ENCODE measurements around the gene MCC.

MCC gene

DNA sequence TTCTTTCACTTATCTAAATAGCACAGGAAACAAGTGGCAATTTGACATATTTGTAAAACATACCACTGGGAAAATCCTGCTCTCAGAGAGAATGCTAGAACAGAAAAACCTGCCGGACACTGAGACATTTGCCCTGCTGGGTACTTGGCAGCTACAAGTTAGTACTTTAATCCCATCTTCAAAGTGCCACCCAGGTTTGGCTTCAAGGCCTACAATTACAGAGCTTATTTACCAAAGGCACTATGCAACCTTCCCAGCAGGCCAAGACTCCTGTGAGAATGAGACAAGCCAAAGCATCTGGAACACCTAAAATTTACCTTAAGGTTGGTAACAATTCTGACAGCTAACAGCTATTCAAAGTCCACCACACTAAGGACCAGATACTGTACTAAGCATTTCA lies 131.8 kb downstream of the MCC start:
- no peak overlapping the region for H3K27ac ChIP-seq
- TF ChIP-seq ZFX (IDR thresholded peaks at IDR 0.05; ENCODE audit: borderline replicate concordance) = no peak
- TF ChIP-seq, protein P1, sequence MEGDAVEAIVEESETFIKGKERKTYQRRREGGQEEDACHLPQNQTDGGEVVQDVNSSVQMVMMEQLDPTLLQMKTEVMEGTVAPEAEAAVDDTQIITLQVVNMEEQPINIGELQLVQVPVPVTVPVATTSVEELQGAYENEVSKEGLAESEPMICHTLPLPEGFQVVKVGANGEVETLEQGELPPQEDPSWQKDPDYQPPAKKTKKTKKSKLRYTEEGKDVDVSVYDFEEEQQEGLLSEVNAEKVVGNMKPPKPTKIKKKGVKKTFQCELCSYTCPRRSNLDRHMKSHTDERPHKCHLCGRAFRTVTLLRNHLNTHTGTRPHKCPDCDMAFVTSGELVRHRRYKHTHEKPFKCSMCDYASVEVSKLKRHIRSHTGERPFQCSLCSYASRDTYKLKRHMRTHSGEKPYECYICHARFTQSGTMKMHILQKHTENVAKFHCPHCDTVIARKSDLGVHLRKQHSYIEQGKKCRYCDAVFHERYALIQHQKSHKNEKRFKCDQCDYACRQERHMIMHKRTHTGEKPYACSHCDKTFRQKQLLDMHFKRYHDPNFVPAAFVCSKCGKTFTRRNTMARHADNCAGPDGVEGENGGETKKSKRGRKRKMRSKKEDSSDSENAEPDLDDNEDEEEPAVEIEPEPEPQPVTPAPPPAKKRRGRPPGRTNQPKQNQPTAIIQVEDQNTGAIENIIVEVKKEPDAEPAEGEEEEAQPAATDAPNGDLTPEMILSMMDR (IDR thresholded peaks at IDR 0.05) = no peak

DNA sequence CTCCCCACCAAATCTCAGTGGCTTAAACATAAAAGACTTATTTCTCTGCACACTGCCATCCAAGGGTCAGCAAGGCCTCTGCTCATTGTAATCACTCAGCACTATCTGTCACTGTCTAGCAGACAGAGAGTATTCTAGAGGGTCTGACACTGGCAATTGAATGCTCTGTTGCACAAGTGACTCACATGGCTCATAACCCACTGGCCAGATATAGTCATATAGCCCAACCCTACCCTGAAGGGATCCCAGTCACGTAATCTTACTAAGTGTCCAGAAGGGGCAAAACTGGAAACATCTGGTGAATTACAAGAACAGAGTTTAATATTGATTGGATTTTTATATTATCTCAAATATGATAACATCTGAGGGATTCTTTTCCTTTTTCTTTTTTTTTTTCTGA lies 134.2 kb downstream of the MCC start:
- TF ChIP-seq, protein P1 (IDR thresholded peaks at IDR 0.05) = no peak
- no peak for TF ChIP-seq ZFX (IDR thresholded peaks at IDR 0.05; ENCODE audit: borderline replicate concordance)

DNA sequence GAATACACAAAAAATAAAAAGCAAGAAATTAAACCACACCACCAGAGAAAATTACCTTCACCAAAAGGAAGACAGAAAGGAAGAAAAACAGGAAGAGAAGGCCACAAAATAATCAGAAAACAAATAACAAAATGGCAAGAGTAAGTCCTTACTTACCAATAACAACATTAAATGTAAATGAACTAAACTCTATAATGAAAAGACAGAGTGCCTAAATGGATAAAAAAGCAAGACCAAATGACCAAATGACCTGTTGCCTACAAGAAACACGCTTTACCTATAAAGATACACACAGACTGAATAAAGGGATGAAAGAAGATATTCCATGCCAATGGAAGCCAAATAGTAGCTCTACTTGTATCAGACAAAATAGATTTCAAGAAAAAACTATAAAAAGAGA lies 140.7 kb downstream of the MCC start:
- no peak overlapping the region for H3K27ac ChIP-seq
- TF ChIP-seq, protein P1 (IDR thresholded peaks at IDR 0.05) = no peak
- no peak for TF ChIP-seq ZFX (IDR thresholded peaks at IDR 0.05; ENCODE audit: borderline replicate concordance)

More for the DNA sequence above, 134.2 kb downstream of the MCC start:
- H3K27ac ChIP-seq = no peak overlapping the region

DNA sequence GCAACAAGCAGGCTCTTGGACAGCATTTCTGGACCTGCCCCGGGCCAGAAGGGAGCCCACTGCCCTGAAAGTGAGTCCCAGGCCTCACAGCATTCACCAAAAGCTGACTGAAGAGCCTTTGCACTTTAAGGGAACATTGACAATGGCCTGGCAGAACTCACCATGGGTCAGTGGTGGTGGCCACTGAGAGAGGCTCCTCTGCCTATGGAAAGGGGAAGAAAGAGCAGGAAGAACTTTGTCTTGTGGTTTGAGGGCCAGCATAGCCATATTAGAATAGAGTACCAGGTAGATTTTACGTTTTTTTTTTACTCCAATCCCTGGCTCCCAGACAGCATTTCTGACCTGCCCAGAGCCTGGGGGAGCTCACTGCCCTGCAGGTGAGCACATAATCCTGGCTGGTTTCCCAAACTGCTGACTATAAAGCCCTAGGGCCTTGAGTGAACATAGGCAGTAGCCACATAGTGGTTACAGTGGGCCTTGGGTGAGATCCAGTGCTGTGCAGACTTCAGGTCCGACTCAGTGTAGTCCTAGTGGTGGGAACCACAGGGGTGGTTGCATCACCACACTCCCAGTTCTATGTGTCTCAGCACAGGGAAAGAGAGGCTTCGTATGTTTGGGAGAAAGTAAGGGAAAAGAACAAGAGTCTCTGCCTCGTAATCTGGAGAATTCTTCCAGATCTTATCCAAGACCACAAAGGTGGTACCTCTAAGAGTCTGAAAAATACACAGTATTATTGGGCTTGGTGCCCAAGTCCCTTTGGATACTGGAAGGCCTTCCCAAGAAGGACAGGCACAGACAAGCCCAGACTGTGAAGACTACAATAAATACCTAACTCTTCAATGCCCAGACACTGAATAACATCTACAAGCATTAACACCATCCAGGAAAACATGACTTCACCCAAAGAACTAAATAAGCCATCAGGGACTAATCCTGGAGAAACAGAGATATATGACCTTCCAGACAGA lies 143.0 kb downstream of the MCC start:
- no peak for TF ChIP-seq ZFX (IDR thresholded peaks at IDR 0.05; ENCODE audit: borderline replicate concordance)
- no peak overlapping the region for H3K27ac ChIP-seq

DNA sequence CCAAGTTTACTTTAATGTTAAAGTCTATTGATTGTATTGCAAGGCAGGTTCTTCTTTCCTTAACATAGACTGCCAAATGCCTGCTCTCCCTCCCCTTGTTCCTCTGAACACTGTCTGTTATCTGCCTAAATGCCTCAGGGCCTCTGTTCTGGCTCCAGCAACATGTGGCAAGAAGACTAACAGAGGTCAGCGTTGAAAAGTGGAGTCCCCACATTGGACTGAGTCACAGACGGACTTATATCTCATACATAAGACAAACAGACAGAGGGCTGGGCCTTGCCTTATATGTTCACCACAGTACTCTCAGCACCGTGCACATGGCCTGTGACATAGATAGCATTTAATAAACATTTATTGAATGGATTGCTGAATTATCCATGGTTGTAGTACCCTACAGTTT lies 144.9 kb downstream of the MCC start:
- TF ChIP-seq, protein P1 (IDR thresholded peaks at IDR 0.05) = no peak
- no peak for TF ChIP-seq ZFX (IDR thresholded peaks at IDR 0.05; ENCODE audit: borderline replicate concordance)

DNA sequence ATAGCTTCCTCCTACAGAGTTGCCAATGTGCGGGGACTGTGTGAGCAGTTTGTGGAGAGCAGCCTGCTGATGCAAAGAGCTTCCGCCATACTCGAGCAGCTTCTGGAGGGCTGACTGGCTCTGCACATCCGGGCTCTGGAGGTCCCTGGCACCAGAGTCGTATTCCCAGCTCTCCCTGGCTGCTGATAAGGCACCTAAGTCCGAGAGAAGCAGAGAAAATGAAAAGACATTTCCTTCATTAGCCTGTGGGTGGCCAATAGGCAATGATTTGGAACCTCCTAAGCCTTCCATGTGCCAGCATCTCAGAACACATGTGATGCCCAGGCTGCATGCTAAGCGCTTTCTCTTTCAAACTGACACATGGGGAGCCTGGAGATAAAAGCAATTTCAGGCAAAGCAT lies 147.7 kb downstream of the MCC start:
- H3K27ac ChIP-seq = no peak overlapping the region
- TF ChIP-seq, protein P1 (IDR thresholded peaks at IDR 0.05) = no peak
- no peak for TF ChIP-seq ZFX (IDR thresholded peaks at IDR 0.05; ENCODE audit: borderline replicate concordance)

More for the DNA sequence above, 144.9 kb downstream of the MCC start:
- H3K27ac ChIP-seq = no peak overlapping the region

DNA sequence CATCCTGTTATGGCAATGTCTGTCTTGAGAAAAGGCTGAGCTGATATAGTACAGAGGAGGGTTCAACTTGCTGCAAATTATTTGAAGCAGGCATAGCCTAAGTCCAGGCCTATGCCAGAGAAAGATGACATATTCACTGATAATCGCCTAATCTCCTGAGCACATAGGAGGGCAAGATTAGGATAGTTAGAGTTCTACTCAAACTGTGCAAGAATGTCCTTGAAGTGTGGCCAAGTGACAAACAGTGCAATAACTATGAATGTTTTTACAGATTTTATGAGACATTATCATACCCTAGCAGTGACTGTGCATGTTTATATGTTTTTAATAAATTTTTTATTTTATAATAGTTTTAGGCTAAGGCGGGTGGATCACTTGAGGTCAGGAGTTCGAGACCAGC lies 149.6 kb downstream of the MCC start:
- TF ChIP-seq, protein P1 (IDR thresholded peaks at IDR 0.05) = no peak
- TF ChIP-seq ZFX (IDR thresholded peaks at IDR 0.05; ENCODE audit: borderline replicate concordance) = no peak
- H3K27ac ChIP-seq = no peak overlapping the region
